Trophoblast cell (in vitro differentiated cells and primary cell): ENCODE data around the gene SNRPA1.
A peak's percentile ranks its signal among the peaks of the same experiment; 100 is the strongest.

ENCODE experiments used
- DNase-seq, 2 donors: peaks; one replicate each; pipeline ENCODE4 v3.0.0-alpha.2; 2016
- H2AFZ ChIP-seq: 2 replicates; pipeline ENCODE4 v1.6.1; 2013; ENCODE audit warnings: low read length, moderate library complexity, mild to moderate bottlenecking; ENCODE audit not compliant: insufficient read depth, poor library complexity
- H2AK5ac ChIP-seq: 2 replicates; pipeline ENCODE4 v1.6.1; 2013; ENCODE audit warnings: mild to moderate bottlenecking, low read length
- H2BK120ac ChIP-seq: 2 replicates; pipeline ENCODE4 v1.6.1; 2013; ENCODE audit warnings: low read length, mild to moderate bottlenecking, moderate library complexity; ENCODE audit not compliant: insufficient read depth, poor library complexity
- H2BK12ac ChIP-seq: 2 replicates; pipeline ENCODE4 v1.6.1; 2013; ENCODE audit warnings: mild to moderate bottlenecking, low read length, moderate library complexity
- H2BK5ac ChIP-seq: 2 replicates; pipeline ENCODE4 v1.6.1; 2013; ENCODE audit warnings: low read length, low read depth, moderate library complexity, mild to moderate bottlenecking; ENCODE audit not compliant: poor library complexity
- H3K14ac ChIP-seq: 2 replicates; pipeline ENCODE4 v1.6.1; 2013; ENCODE audit warnings: mild to moderate bottlenecking, low read length
- H3K18ac ChIP-seq: 2 replicates; pipeline ENCODE4 v1.6.1; 2013; ENCODE audit warnings: mild to moderate bottlenecking, low read length
- H3K23ac ChIP-seq: 2 replicates; pipeline ENCODE4 v1.6.1; 2013; ENCODE audit warnings: low read length
- H3K27ac ChIP-seq: 2 replicates; pipeline ENCODE4 v1.5.1; 2013; ENCODE audit warnings: low read depth, mild to moderate bottlenecking, inconsistent platforms, low read length, moderate library complexity
- H3K27me3 ChIP-seq: 2 replicates; pipeline ENCODE4 v1.6.1; 2013; ENCODE audit warnings: inconsistent platforms, mild to moderate bottlenecking, low read length, moderate library complexity; ENCODE audit not compliant: insufficient read depth
- H3K36me3 ChIP-seq, 2 experiments: 1 replicate in 1 of 2; 2 replicates in 1 of 2; pipeline ENCODE4 v1.6.1; 2013; ENCODE audit warnings: low read length in 2 of 2, mild to moderate bottlenecking in 2 of 2, moderate library complexity in 1 of 2; ENCODE audit not compliant: insufficient read depth in 2 of 2, control insufficient read depth in 1 of 2
- H3K4ac ChIP-seq: 2 replicates; pipeline ENCODE4 v1.6.1; 2013; ENCODE audit warnings: low read depth, mild to moderate bottlenecking, low read length, moderate library complexity
- H3K4me1 ChIP-seq, 2 experiments: 1 replicate in 1 of 2; 2 replicates in 1 of 2; pipeline ENCODE4 v1.6.1; 2013; ENCODE audit warnings: low read length in 2 of 2, mild to moderate bottlenecking in 2 of 2, moderate library complexity in 1 of 2; ENCODE audit not compliant: insufficient read depth in 2 of 2, control insufficient read depth in 1 of 2
- H3K4me2 ChIP-seq: 2 replicates; pipeline ENCODE4 v1.6.1; 2013; ENCODE audit warnings: inconsistent platforms, mild to moderate bottlenecking, low read length, moderate library complexity
- H3K4me3 ChIP-seq: 2 replicates; pipeline ENCODE4 v1.5.1; 2013; ENCODE audit warnings: mild to moderate bottlenecking, low read depth, low read length, inconsistent platforms
- H3K79me1 ChIP-seq: one replicate; pipeline ENCODE4 v1.6.1; 2013; ENCODE audit warnings: low read length
- H3K79me2 ChIP-seq: 2 replicates; pipeline ENCODE4 v1.6.1; 2013; ENCODE audit warnings: low read length, mild to moderate bottlenecking; ENCODE audit not compliant: control insufficient read depth, insufficient read depth, poor library complexity
- H3K9ac ChIP-seq: 2 replicates; pipeline ENCODE4 v1.6.1; 2013; ENCODE audit warnings: mild to moderate bottlenecking, low read length
- H3K9me3 ChIP-seq: 2 replicates; pipeline ENCODE4 v1.6.1; 2013; ENCODE audit warnings: low read depth, mild to moderate bottlenecking, control low read depth, inconsistent platforms, low read length; ENCODE audit not compliant: insufficient read depth
- H4K12ac ChIP-seq: 2 replicates; pipeline ENCODE4 v1.6.1; 2013; ENCODE audit warnings: low read depth, mild to moderate bottlenecking, low read length, moderate library complexity
- H4K8ac ChIP-seq: 2 replicates; pipeline ENCODE4 v1.6.1; 2013; ENCODE audit warnings: low read depth, mild to moderate bottlenecking, low read length, moderate library complexity
- H4K91ac ChIP-seq: one replicate; pipeline ENCODE4 v1.6.1; 2013; ENCODE audit warnings: low read depth, mild to moderate bottlenecking, low read length, moderate library complexity
- WGBS: extraction: QIAGEN DNeasy Blood & Tissue Kit; methylation state at CpG from one replicate; pipeline ENCODE4 v1.1.7; 2013; ENCODE audit warnings: missing lambda C conversion rate; ENCODE audit not compliant: insufficient read length, insufficient coverage; ENCODE audit errors: extremely low coverage; 5-methylcytosine and 5-hydroxymethylcytosine counted together

The SNRPA1 gene

DNA sequence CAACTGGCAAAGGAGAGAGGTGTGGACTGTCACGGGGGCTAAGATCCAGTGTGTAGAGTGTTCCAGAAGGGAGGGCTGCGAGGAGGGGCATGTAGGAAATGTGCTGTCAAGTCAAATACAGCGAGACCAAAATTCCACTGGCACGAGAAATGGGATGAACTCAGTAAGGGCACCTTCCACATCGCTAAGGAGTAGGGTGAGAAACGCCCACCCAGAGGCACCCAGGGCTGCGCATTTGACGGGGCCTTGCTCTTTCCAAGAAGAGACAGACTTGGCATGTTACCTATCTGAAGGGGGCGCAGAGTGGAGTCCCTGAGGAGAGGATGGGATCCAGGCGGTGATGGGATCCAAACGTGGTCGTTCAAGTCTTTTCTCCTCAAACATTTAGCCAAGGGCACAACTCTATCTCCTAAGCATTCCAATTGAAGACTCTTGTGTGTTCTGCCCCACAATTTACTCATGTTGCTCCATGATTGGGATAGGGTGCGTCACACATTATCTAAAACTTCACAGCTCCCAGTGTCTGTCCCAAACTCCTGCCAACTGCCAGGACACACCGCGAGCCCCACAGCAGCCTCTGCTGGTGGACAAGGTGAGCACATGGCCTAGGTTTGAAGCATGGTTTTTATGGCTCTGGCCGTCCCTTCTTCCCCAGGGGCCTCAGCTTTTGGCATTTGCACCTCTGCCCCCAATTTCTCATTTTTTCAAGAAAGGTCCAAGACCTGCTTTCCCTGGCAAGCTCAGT, 25.4 kb downstream of the SNRPA1 start:
- Histone ChIP-seq H3K18ac (no peak overlapping the region), H3K23ac (no peak overlapping the region), H3K9ac (no peak overlapping the region), H2BK12ac (no peak overlapping the region), H3K27ac (no peak overlapping the region), H3K4me2 (no peak overlapping the region), H2AK5ac (no peak overlapping the region), H3K27me3 (no peaks in the 10 kb centered on the region), H3K4ac (no peak overlapping the region), H4K12ac (no peak overlapping the region), H2BK120ac (no peak overlapping the region), H3K36me3 (peaks cover 28 to 48% of the 10 kb centered on the region in 2 experiments), H4K91ac (no peak overlapping the region), H3K9me3 (no peaks in the 10 kb centered on the region), H3K4me1 (no peaks in the 10 kb centered on the region), H4K8ac (no peak overlapping the region), H3K4me3 (no peak overlapping the region), H3K14ac (no peak overlapping the region), H2BK5ac (no peak overlapping the region), H3K79me1 (no peaks in the 10 kb centered on the region), H3K79me2 (no peaks in the 10 kb centered on the region), H2AFZ (no peak overlapping the region)
- no CpG with 5 or more reads among the region's 16 CpGs for WGBS
- DNase-seq, result peak in 1 of 2 donors; percentile 47

GRCh38 chr15:101267320-101268104, 27.5 kb downstream of the SNRPA1 start:
- H3K27ac ChIP-seq, result no peak overlapping the region
- no peak overlapping the region for H3K4me3 ChIP-seq
- H2AK5ac ChIP-seq, result no peak overlapping the region

DNA sequence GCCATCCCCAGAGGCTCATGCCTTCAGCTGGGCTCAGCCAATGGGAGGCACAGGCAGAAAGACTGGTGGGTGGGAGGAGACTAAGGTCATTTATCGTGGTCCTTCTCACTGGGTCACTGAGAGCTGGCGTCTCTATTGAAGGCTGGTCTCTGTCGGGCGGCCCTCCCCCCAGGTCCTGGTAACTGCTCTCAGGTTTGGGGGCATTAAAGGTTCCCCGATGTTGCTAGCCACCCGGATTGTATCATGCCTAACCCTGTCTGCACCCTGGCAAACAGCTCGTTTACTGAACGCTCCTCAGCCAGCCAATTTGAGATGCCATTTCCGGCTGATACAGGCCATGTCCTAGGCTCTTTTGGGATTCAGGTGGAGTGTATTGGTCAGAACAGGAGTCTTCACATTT, 28.3 kb downstream of the SNRPA1 start:
- no peak overlapping the region for H4K8ac ChIP-seq
- H3K4me2 ChIP-seq, result no peak overlapping the region
- H4K91ac ChIP-seq, result no peak overlapping the region
- no peak overlapping the region for H3K4ac ChIP-seq
- H3K9ac ChIP-seq, result no peak overlapping the region
- WGBS, result no CpG with 5 or more reads among the region's 9 CpGs
- H3K27me3 ChIP-seq, result no peaks in the 10 kb centered on the region
- H4K12ac ChIP-seq, result no peak overlapping the region
- no peak overlapping the region for H2AK5ac ChIP-seq
- H3K27ac ChIP-seq, result no peak overlapping the region
- H3K79me1 ChIP-seq, result no peaks in the 10 kb centered on the region
- H2AFZ ChIP-seq, result no peak overlapping the region
- no peak overlapping the region for H2BK120ac ChIP-seq
- no peak overlapping the region for H2BK12ac ChIP-seq
- H3K79me2 ChIP-seq, result no peaks in the 10 kb centered on the region
- H3K23ac ChIP-seq, result no peak overlapping the region
- peaks cover 14 to 29% of the 10 kb centered on the region in 2 experiments for H3K36me3 ChIP-seq
- DNase-seq, result no peak
- no peak overlapping the region for H3K4me3 ChIP-seq
- no peak overlapping the region for H3K14ac ChIP-seq
- H3K9me3 ChIP-seq, result no peaks in the 10 kb centered on the region
- H2BK5ac ChIP-seq, result no peak overlapping the region
- H3K4me1 ChIP-seq, result no peaks in the 10 kb centered on the region
- no peak overlapping the region for H3K18ac ChIP-seq

More at GRCh38 chr15:101267320-101268104, 27.5 kb downstream of the SNRPA1 start:
- Histone ChIP-seq H4K8ac (no peak overlapping the region), H3K4me1 (no peaks in the 10 kb centered on the region), H2BK5ac (no peak overlapping the region), H3K23ac (no peak overlapping the region), H3K79me2 (no peaks in the 10 kb centered on the region), H3K4me2 (no peak overlapping the region), H3K4ac (no peak overlapping the region), H3K9me3 (no peaks in the 10 kb centered on the region), H3K36me3 (peaks cover 14 to 33% of the 10 kb centered on the region in 2 experiments), H2AFZ (no peak overlapping the region), H3K9ac (no peak overlapping the region), H4K12ac (no peak overlapping the region), H3K14ac (no peak overlapping the region), H2BK12ac (no peak overlapping the region), H3K18ac (no peak overlapping the region), H3K27me3 (no peaks in the 10 kb centered on the region), H3K79me1 (no peaks in the 10 kb centered on the region), H4K91ac (no peak overlapping the region), H2BK120ac (no peak overlapping the region)
- peak in 1 of 2 donors; percentile 45 for DNase-seq
- WGBS, result no CpG with 5 or more reads among the region's 18 CpGs

DNA sequence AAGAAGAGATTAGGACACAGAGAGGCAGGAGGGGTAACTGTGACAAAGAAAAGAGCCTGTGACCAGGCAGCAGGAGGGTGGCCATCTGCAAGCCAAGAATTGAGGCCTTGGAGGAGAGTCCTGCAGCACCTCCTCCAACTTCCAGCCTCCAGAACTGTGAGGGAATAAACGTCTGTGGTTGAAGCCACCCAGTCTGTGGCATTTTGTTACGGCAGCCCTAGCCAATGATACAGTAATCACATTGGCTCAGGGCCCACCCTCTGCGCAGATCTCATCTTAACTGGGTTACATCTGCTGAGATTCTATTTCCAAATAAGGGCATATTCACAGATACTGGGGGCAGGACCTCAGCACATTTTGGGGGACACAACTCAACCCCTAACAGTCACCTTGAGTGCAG, 29.0 kb downstream of the SNRPA1 start:
- Histone ChIP-seq H3K14ac (no peak overlapping the region), H3K4me2 (no peak overlapping the region), H2AFZ (no peak overlapping the region), H3K9ac (no peak overlapping the region), H3K4me3 (no peak overlapping the region), H4K12ac (no peak overlapping the region), H3K23ac (no peak overlapping the region), H3K27me3 (no peaks in the 10 kb centered on the region), H3K4ac (no peak overlapping the region), H3K27ac (no peak overlapping the region), H2BK12ac (no peak overlapping the region), H2BK5ac (no peak overlapping the region), H3K18ac (no peak overlapping the region), H4K8ac (no peak overlapping the region), H2BK120ac (no peak overlapping the region), H3K36me3 (peaks cover 12 to 23% of the 10 kb centered on the region in 2 experiments), H4K91ac (no peak overlapping the region), H3K9me3 (no peaks in the 10 kb centered on the region), H3K79me2 (no peaks in the 10 kb centered on the region), H3K79me1 (no peaks in the 10 kb centered on the region), H2AK5ac (no peak overlapping the region), H3K4me1 (no peaks in the 10 kb centered on the region)
- no peak for DNase-seq
- WGBS, result no CpG with 5 or more reads among the region's 3 CpGs
